ENCODE results near the gene PROSER2.

Gene PROSER2

DNA sequence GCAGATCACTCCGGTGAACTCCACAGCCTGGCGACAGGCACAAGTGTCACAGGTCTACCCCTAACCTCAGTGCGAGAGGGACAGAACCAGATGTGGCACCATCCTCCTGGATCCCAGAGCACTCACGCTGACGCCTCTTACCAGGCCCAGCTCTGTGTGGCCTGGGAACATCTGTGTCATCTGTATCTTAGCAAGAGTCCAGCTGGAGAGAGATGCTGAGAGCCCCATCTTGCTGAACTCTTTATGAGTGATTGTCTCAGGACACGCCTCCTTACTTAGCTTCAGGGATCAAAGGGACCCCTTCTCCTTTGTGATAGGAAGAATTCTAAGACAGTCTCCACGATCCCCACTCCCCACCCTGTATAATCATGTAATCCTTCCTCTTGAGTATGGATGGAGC, 10.0 kb upstream of the PROSER2 start:
- Histone ChIP-seq H3F3A (ENCODE audit: insufficient read depth) (no peaks in the 10 kb centered on the region), H3K36me3 (ENCODE audit: low read length) (no peaks in the 10 kb centered on the region), H3K9me3 (ENCODE audit: insufficient read depth, low read length) (no peaks in the 10 kb centered on the region), H2AFZ (ENCODE audit: low read depth, low read length, severe bottlenecking) (no peak overlapping the region), H3K27me3 (ENCODE audit: low read length) (no peaks in the 10 kb centered on the region), H4K20me1 (ENCODE audit: low read depth, low read length) (no peaks in the 10 kb centered on the region), H3K27ac (ENCODE audit: low read depth, low read length) (no peak overlapping the region), H3K4me3 (ENCODE audit: insufficient read depth, low read length, poor library complexity, severe bottlenecking) (no peak overlapping the region), H3K4me2 (ENCODE audit: low read depth, low read length, poor library complexity, severe bottlenecking) (no peak overlapping the region), H3K79me2 (ENCODE audit: insufficient read depth, low read length) (no peaks in the 10 kb centered on the region), H3K9me2 (replicated peaks; ENCODE audit: insufficient read depth, low read length) (no peaks in the 10 kb centered on the region), H3K9ac (ENCODE audit: low read length) (no peak overlapping the region)
- TF ChIP-seq, protein P1, sequence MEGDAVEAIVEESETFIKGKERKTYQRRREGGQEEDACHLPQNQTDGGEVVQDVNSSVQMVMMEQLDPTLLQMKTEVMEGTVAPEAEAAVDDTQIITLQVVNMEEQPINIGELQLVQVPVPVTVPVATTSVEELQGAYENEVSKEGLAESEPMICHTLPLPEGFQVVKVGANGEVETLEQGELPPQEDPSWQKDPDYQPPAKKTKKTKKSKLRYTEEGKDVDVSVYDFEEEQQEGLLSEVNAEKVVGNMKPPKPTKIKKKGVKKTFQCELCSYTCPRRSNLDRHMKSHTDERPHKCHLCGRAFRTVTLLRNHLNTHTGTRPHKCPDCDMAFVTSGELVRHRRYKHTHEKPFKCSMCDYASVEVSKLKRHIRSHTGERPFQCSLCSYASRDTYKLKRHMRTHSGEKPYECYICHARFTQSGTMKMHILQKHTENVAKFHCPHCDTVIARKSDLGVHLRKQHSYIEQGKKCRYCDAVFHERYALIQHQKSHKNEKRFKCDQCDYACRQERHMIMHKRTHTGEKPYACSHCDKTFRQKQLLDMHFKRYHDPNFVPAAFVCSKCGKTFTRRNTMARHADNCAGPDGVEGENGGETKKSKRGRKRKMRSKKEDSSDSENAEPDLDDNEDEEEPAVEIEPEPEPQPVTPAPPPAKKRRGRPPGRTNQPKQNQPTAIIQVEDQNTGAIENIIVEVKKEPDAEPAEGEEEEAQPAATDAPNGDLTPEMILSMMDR (IDR thresholded peaks at IDR 0.05; ENCODE audit: insufficient read depth, low read length, poor library complexity, severe bottlenecking): no peak
- TF ChIP-seq EZH2phosphoT487 (conservative IDR thresholded peaks at IDR 0.05; ENCODE audit: low read length): no peak

DNA sequence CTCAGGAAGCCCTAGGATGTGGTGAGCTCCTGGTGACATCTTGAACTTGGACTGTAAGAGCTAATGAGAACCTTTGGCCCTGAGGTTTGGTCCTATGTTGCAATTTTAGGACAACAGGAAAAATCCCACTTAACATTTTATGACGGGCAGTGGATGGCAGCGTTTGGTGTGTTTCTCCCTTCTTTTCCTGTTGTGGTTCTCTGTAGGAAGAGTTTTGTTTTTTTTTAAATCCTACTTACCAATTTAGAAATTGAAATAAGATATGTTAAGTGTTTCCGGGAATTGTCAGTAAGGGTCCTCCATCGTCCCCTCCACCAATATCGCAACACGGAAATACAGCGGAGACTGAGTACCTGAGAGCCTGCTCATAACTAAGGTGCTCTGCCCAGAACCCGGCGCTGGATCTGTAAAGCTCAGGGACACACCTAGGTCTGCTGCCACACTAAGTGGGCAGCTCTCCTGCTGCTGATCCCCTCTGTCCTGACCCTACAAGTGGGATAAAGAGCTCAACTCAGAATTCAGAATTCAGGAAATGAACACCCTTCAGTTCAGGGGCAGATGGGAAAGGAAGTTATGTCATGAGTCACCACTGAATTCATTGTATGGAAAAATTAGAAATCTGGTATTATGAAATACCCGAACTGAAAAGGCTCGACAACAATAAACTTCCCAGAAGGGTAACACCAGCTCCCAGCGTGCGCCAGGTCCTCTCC, 9.1 kb upstream of the PROSER2 start:
- Histone ChIP-seq H3K9me2 (replicated peaks; ENCODE audit: insufficient read depth, low read length) (no peaks in the 10 kb centered on the region), H3F3A (ENCODE audit: insufficient read depth) (no peaks in the 10 kb centered on the region), H3K79me2 (ENCODE audit: insufficient read depth, low read length) (no peaks in the 10 kb centered on the region), H2AFZ (ENCODE audit: low read depth, low read length, severe bottlenecking) (no peak overlapping the region), H3K9ac (ENCODE audit: low read length) (no peak overlapping the region), H3K27ac (ENCODE audit: low read depth, low read length) (no peak overlapping the region), H3K27me3 (ENCODE audit: low read length) (no peaks in the 10 kb centered on the region), H3K4me2 (ENCODE audit: low read depth, low read length, poor library complexity, severe bottlenecking) (no peak overlapping the region), H3K9me3 (ENCODE audit: insufficient read depth, low read length) (no peaks in the 10 kb centered on the region), H3K4me3 (ENCODE audit: insufficient read depth, low read length, poor library complexity, severe bottlenecking) (no peak overlapping the region), H4K20me1 (ENCODE audit: low read depth, low read length) (no peaks in the 10 kb centered on the region), H3K36me3 (ENCODE audit: low read length) (no peaks in the 10 kb centered on the region)
- no peak for TF ChIP-seq EZH2phosphoT487 (conservative IDR thresholded peaks at IDR 0.05; ENCODE audit: low read length)
- TF ChIP-seq, protein P1 (IDR thresholded peaks at IDR 0.05; ENCODE audit: insufficient read depth, low read length, poor library complexity, severe bottlenecking): no peak

GRCh38 chr10:11819027-11819426, 4.1 kb upstream of the PROSER2 start:
- H3K9ac ChIP-seq (ENCODE audit: low read length): no peak overlapping the region
- H3K9me2 ChIP-seq (replicated peaks; ENCODE audit: insufficient read depth, low read length): no peaks in the 10 kb centered on the region
- H4K20me1 ChIP-seq (ENCODE audit: low read depth, low read length): no peaks in the 10 kb centered on the region
- no peaks in the 10 kb centered on the region for H3K9me3 ChIP-seq (ENCODE audit: insufficient read depth, low read length)
- H3K27ac ChIP-seq (ENCODE audit: low read depth, low read length): no peak overlapping the region
- no peak overlapping the region for H3K4me3 ChIP-seq (ENCODE audit: insufficient read depth, low read length, poor library complexity, severe bottlenecking)
- H3K4me2 ChIP-seq (ENCODE audit: low read depth, low read length, poor library complexity, severe bottlenecking): no peak overlapping the region
- no peak overlapping the region for H2AFZ ChIP-seq (ENCODE audit: low read depth, low read length, severe bottlenecking)
- no peaks in the 10 kb centered on the region for H3K27me3 ChIP-seq (ENCODE audit: low read length)
- H3F3A ChIP-seq (ENCODE audit: insufficient read depth): peaks cover 13% of the 10 kb centered on the region; the same call in 1 of the 2 replicates
- H3K79me2 ChIP-seq (ENCODE audit: insufficient read depth, low read length): no peaks in the 10 kb centered on the region
- H3K36me3 ChIP-seq (ENCODE audit: low read length): no peaks in the 10 kb centered on the region
- TF ChIP-seq, protein P1 (IDR thresholded peaks at IDR 0.05; ENCODE audit: insufficient read depth, low read length, poor library complexity, severe bottlenecking): no peak
- TF ChIP-seq EZH2phosphoT487 (conservative IDR thresholded peaks at IDR 0.05; ENCODE audit: low read length): no peak
